ENCODE measurements around the gene POMGNT2. TPM values are rescaled to one million over a fixed set of nuclear protein-coding genes. Genes with fewer than 3 reads are reported as not detected.

The POMGNT2 gene
- 9.5 and 9.9 TPM in 2 replicates for total RNA-seq

DNA sequence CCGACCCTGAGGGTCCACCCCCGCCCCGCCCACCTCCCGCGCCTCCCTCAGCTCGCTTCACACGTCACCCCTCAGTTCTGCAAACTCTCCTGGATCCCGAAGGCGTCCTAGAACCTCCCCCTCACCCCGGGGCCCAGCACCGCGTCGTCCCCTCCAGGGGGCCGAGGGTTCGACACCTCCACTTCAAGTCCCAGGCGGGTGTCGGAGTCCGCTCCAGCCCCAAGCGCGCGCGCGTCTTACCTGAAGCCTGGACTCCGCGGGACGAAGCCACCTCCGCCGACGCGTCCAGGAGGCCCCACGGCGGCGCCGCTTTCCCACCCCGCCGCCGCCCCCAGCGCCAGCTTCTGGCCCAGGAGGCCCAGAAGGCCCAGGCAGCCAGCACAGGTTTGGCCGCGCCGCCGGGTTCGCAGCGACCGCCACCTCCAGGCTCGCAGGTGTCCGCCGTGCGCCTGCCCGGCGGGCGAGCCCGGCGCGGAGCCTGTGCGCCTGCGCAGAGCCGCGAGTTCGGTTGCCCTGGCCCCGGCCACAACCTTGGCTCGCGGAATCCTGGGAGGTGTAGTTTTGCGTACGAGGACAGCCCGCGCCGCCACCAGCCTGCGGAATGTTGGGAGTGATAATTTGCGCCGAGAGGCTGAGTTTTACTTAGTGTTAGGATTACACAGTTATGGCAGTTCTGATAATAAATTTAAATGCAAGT, at the start of gene POMGNT2:
Gene POMGNT2 (minus strand): TSS at position 484 of the 697 bp plus-strand sequence. CDS start 24,648 bp downstream, outside the sequence.

Other genes with a start within 250 kb of the POMGNT2 start
- not detected in 2 replicates for gene CYP8B1, start 230.2 kb downstream of the POMGNT2 start, total RNA-seq
- 4.3 and 6.7 TPM in 2 replicates for gene ZNF662, start 199.9 kb downstream of the POMGNT2 start, total RNA-seq
- 0.97 and 1.3 TPM in 2 replicates for gene GASK1A, start 126.8 kb downstream of the POMGNT2 start, total RNA-seq
- gene SNRK, start 180.5 kb upstream of the POMGNT2 start, total RNA-seq: 24.5 and 26.4 TPM in 2 replicates